SK-N-SH treated with all-trans-retinoic acid at 6 μM for 48 hours (cell line): Measurements from ENCODE around the gene RAD51B.

ENCODE experiments used
- ATAC-seq: fragments of 200-7000 bp; cut with Tn5 transposase; 3 replicates; pipeline ENCODE4 v1.9.1; 2020; ENCODE audit warnings: mild to moderate bottlenecking, moderate library complexity
- ARNTL ChIP-seq: fragments of 450-650 bp; formaldehyde crosslinking; IDR thresholded peaks from 2 replicates; pipeline ENCODE4 v1.5.0; 2020; ENCODE audit warnings: low read depth, mild to moderate bottlenecking, moderate library complexity, borderline replicate concordance
- BACH2 ChIP-seq: fragments of 250-450 bp; sonication (Bioruptor Pico); IDR thresholded peaks from 2 replicates; pipeline ENCODE4 v1.9.0; 2021; ENCODE audit warnings: mild to moderate bottlenecking, borderline replicate concordance
- CREB5 ChIP-seq: fragments of 250-450 bp; sonication (Bioruptor Pico); IDR thresholded peaks from 2 replicates; pipeline ENCODE4 v1.5.1; 2020; ENCODE audit warnings: low read depth, mild to moderate bottlenecking, moderate library complexity
- CSDC2 ChIP-seq: fragments of 250-450 bp; sonication (Bioruptor Pico); IDR thresholded peaks from 2 replicates; pipeline ENCODE4 v1.5.0; 2020; ENCODE audit warnings: mild to moderate bottlenecking, moderate library complexity
- CSRNP3 ChIP-seq: fragments of 250-450 bp; sonication (Bioruptor Pico); IDR thresholded peaks from 2 replicates; pipeline ENCODE4 v1.5.1; 2021; ENCODE audit warnings: mild to moderate bottlenecking, moderate library complexity
- ESRRG ChIP-seq: fragments of 250-450 bp; sonication (Bioruptor Pico); IDR thresholded peaks from 2 replicates; pipeline ENCODE4 v1.6.1; 2021; ENCODE audit warnings: mild to moderate bottlenecking
- GLIS3 ChIP-seq: fragments of 250-450 bp; sonication (Bioruptor Pico); IDR thresholded peaks from 2 replicates; pipeline ENCODE4 v1.5.0; 2020; ENCODE audit warnings: mild to moderate bottlenecking, moderate library complexity
- ISL1 ChIP-seq: fragments of 250-450 bp; sonication (Bioruptor Pico); IDR thresholded peaks from 2 replicates; pipeline ENCODE4 v2.1.2; 2022; ENCODE audit warnings: mild to moderate bottlenecking, moderate library complexity
- OSR1 ChIP-seq: fragments of 250-450 bp; sonication (Bioruptor Pico); IDR thresholded peaks from 2 replicates; pipeline ENCODE4 v1.8.0; 2022; ENCODE audit warnings: moderate library complexity, mild to moderate bottlenecking, inconsistent platforms
- PATZ1 ChIP-seq: fragments of 250-450 bp; sonication (Bioruptor Pico); IDR thresholded peaks from 2 replicates; pipeline ENCODE4 v1.8.0; 2020; ENCODE audit warnings: mild to moderate bottlenecking, moderate library complexity, borderline replicate concordance
- POU6F1 ChIP-seq: fragments of 250-450 bp; sonication (Bioruptor Pico); IDR thresholded peaks from 2 replicates; pipeline ENCODE4 v1.8.0; 2021; ENCODE audit warnings: low read depth, mild to moderate bottlenecking, moderate library complexity, borderline replicate concordance
- PPARA ChIP-seq: fragments of 250-450 bp; sonication (Bioruptor Pico); IDR thresholded peaks from 2 replicates; pipeline ENCODE4 v1.5.0; 2020; ENCODE audit warnings: mild to moderate bottlenecking, borderline replicate concordance
- RARB ChIP-seq: fragments of 250-450 bp; sonication (Bioruptor Pico); IDR thresholded peaks from 2 replicates; pipeline ENCODE4 v1.8.0; 2021; ENCODE audit warnings: mild to moderate bottlenecking, moderate library complexity
- SNAI2 ChIP-seq: fragments of 250-450 bp; sonication (Bioruptor Pico); IDR thresholded peaks from 2 replicates; pipeline ENCODE4 v1.5.0; 2020; ENCODE audit warnings: mild to moderate bottlenecking, moderate library complexity
- TCF4 ChIP-seq: fragments of 250-450 bp; sonication (Bioruptor Pico); IDR thresholded peaks from 2 replicates; pipeline ENCODE4 v1.8.0; 2021; ENCODE audit warnings: mild to moderate bottlenecking, moderate library complexity, borderline replicate concordance
- TOX ChIP-seq: fragments of 250-450 bp; sonication (Bioruptor Pico); IDR thresholded peaks from 2 replicates; pipeline ENCODE4 v1.8.0; 2021; ENCODE audit warnings: mild to moderate bottlenecking, moderate library complexity, borderline replicate concordance
- ZC3H10 ChIP-seq: fragments of 250-450 bp; sonication (Bioruptor Pico); IDR thresholded peaks from 2 replicates; pipeline ENCODE4 v1.5.1; 2021; ENCODE audit warnings: mild to moderate bottlenecking, moderate library complexity
- ZFP30 ChIP-seq: fragments of 450-650 bp; formaldehyde crosslinking; IDR thresholded peaks from 2 replicates; pipeline ENCODE4 v1.5.0; 2022; ENCODE audit warnings: mild to moderate bottlenecking, moderate library complexity
- ZNF565 ChIP-seq: fragments of 450-650 bp; formaldehyde crosslinking; conservative IDR thresholded peaks from 2 replicates; pipeline ENCODE4 v1.5.0; 2020; ENCODE audit warnings: low read depth, mild to moderate bottlenecking, moderate library complexity
- ZNF70 ChIP-seq: fragments of 450-650 bp; formaldehyde crosslinking; IDR thresholded peaks from 2 replicates; pipeline ENCODE4 v1.5.0; 2020; ENCODE audit warnings: mild to moderate bottlenecking, moderate library complexity
- ZNF8 ChIP-seq: fragments of 450-650 bp; formaldehyde crosslinking; IDR thresholded peaks from 2 replicates; pipeline ENCODE4 v1.5.0; 2020; ENCODE audit warnings: mild to moderate bottlenecking, moderate library complexity

Gene RAD51B

GRCh38 chr14:68165274-68165843 is 345.8 kb downstream of the RAD51B start (continued):
- TF ChIP-seq CREB5 (no peak), ARNTL (CRISPR knock-in tag) (no peak), ZNF8 (no peak), ZNF565 (CRISPR knock-in tag) (no peak), RARB (CRISPR knock-in tag) (no peak), BACH2 (no peak), ZNF70 (CRISPR knock-in tag) (no peak), OSR1 (CRISPR knock-in tag) (no peak)

GRCh38 chr14:68166731-68167382 is 347.3 kb downstream of the RAD51B start:
- no peak for TF ChIP-seq ESRRG (CRISPR knock-in tag)
- no peak for ATAC-seq

- TF ChIP-seq BACH2 = no peak
- no peak for TF ChIP-seq TCF4 (CRISPR knock-in tag)
- TF ChIP-seq SNAI2 (CRISPR knock-in tag) = no peak
- TF ChIP-seq CSRNP3 = no peak
- no peak for TF ChIP-seq GLIS3 (CRISPR knock-in tag)
- no peak for TF ChIP-seq ZC3H10 (CRISPR knock-in tag)
- TF ChIP-seq CREB5 = no peak
- no peak for TF ChIP-seq ZFP30
- TF ChIP-seq PATZ1 (CRISPR knock-in tag) = no peak
- no peak for TF ChIP-seq ZNF565 (CRISPR knock-in tag)
- no peak for TF ChIP-seq ARNTL (CRISPR knock-in tag)
- TF ChIP-seq POU6F1 (CRISPR knock-in tag) = no peak
- no peak for TF ChIP-seq TOX (CRISPR knock-in tag)
- no peak for TF ChIP-seq ESRRG (CRISPR knock-in tag)
These were observed 348.0 kb downstream of the RAD51B start for GRCh38 chr14:68167383-68168087.

GRCh38 chr14:68168460-68169109 is 349.0 kb downstream of the RAD51B start:
- ATAC-seq = peak; percentile 77
- TF ChIP-seq GLIS3 (CRISPR knock-in tag) = no peak
- no peak for TF ChIP-seq CSDC2
- TF ChIP-seq ESRRG (CRISPR knock-in tag) = no peak
- no peak for TF ChIP-seq ZFP30
- TF ChIP-seq ZNF565 (CRISPR knock-in tag) = no peak
- TF ChIP-seq PATZ1 (CRISPR knock-in tag) = peak; percentile 93
- TF ChIP-seq CSRNP3 = 0 out of 2 replicates have a peak, but pooled peaks have one; percentile 62
- no peak for TF ChIP-seq BACH2
- TF ChIP-seq TCF4 (CRISPR knock-in tag) = peak; percentile 61; the same call in 1 of the 2 replicates
- TF ChIP-seq SNAI2 (CRISPR knock-in tag) = 0 out of 2 replicates have a peak, but pooled peaks have one; percentile 40
- no peak for TF ChIP-seq OSR1 (CRISPR knock-in tag)
- TF ChIP-seq PPARA (CRISPR knock-in tag) = no peak
- peak; percentile 100 for TF ChIP-seq ISL1 (CRISPR knock-in tag)

More at GRCh38 chr14:68167383-68168087, 348.0 kb downstream of the RAD51B start:
- ATAC-seq = no peak
